Raji (cell line): ENCODE data around the gene C16orf92.
A peak's percentile ranks its signal among the peaks of the same experiment; 100 is the strongest.

ENCODE experiments used
- POLR2A ChIP-seq: IDR thresholded peaks from 2 replicates; pipeline ENCODE4 v1.6.1; 2011; ENCODE audit warnings: low read depth, low read length, control low read depth; ENCODE audit not compliant: insufficient read depth

C16orf92 gene

GRCh38 chr16:30054451-30054850 lies 31.5 kb downstream of the C16orf92 start:
- TF ChIP-seq POLR2A: 0 out of 2 replicates have a peak, but pooled peaks have one; percentile 9

- no peak for TF ChIP-seq POLR2A
Measured at GRCh38 chr16:30054959-30055553, 32.1 kb downstream of the C16orf92 start.

DNA sequence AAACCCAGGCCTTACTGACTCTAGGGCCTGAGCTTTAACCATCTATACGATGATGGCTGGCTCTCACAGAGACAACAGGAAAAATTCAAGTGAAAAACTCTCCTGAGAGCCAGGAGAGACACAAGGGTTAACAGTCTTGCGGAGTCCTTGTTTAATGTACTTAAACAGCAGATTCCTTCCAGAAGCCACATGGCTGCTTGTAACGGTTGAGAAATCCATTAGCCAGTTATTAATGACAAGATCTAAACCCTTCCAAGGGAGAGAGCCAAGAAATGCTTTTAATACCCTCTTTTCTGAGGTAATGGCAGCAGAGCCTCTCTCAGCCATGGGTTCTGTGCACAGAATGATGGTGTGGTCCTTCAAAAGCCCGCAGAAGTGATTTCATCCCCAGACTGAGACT lies 37.3 kb downstream of the C16orf92 start:
- no peak for TF ChIP-seq POLR2A

DNA sequence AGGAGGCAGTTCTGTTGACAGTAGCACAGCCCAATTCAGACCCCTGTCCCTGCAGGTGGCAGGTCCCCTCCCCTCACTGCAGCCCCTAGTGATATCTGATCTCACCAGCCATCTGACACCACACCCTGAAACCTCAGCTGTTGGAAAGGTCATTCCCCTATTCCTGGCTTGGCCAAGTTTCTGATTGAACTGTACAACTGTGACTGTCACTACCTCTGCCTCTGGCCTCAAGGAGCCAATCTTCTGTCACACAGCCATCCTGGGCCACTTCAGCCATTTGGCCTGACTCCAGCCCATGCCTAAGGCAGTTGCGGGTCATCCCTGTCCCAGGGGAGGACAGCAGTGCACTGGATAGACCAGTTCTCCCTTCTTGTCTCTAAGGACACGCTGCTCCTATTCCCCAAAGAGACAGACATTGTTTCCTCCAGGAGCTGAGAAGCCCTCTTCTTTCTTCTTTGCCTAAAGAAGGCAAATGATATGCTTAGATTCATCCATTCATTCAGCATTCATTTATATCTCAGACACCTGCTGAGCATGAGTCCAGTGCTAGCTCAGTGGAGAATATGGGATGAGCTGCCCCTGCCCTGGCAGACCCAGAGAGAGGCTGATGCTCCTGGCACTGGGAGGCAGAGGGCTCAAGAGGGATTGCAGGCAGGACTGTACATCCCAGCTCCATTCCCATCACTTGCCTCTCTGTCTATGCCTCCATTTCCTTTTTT lies 38.0 kb downstream of the C16orf92 start:
- no peak for TF ChIP-seq POLR2A

GRCh38 chr16:30063278-30063892 lies 40.4 kb downstream of the C16orf92 start:
- no peak for TF ChIP-seq POLR2A

DNA sequence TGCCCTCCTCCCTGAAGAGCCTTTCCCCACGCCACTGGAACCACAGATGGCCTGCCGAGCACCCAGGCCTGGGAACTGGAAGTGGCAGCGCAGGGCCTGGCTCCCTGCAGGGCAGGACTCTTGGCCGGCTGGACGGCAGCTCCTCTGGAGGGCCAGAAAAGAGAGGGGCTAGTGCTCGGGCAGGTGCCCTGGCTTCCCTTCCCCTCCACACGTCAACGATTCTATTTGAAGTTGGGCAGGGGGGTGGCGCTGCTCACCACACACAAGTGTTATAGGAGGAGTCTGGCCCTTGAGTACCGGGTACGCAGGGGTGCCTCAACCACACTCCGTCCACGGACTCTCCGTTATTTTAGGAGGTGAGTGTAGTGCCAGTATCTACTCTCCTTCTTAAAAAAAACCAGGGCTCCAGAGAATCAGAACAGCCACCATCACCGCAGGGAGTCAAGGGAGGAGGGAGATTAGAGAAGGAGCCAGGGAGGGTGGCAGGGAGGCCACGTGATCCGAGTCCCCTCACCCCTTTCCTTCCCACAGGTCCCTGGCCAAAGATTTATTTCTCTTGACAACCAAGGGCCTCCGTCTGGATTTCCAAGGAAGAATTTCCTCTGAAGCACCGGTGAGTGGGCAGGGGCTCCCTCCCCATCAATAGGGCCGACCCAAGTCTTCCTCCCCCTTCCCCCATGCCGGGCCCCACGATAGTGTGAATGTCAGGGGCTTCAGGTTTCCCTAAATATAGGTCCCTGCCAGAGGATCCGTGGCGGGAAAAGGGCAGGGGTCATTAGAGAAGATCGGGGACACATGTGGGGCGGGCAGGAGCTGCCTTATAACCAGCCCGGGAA lies 41.1 kb downstream of the C16orf92 start:
- TF ChIP-seq POLR2A: peak; percentile 85

- TF ChIP-seq POLR2A: no peak
Measured at GRCh38 chr16:30064729-30065101, 41.7 kb downstream of the C16orf92 start.

DNA sequence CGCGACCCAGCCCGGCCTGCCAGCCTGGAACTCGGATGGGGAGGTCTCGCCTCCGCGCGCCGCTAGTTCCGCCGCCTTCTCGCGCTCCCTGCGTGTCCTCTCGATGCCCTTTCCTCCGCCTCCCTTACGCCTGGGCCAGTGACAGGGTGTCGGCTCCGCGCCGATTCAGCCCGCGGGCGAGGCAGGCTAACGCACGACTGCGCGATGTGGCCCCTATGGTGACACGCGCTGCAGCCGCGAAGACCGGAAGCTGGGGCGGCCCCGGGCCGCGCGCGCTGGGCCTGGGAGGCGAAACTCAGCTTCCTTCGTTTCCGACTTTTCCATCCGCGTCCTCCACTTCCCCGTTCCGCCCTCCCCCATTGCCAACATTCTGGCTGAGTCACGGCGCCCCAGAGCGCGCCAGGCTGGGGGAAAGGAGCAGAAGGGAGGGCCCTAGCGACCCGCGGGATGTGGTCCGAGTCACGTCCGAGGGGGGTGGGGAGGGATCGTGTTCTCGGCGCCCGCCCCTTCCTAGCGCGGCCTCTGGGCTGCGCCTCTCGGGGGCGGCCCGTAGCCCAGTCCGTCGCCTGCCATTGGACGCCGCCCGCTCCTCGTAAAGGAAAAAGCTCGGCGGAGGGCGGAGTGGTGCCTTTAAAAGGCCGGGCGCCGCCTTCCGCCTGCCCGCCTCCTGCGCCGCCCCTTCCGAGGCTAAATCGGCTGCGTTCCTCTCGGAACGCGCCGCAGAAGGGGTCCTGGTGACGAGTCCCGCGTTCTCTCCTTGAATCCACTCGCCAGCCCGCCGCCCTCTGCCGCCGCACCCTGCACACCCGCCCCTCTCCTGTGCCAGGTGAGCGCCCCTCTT lies 42.3 kb downstream of the C16orf92 start, which contains the start of gene ALDOA:
TSS of gene ALDOA (plus strand) at position 659 of the 841 bp plus-strand sequence. CDS start 1,138 bp downstream, outside the sequence.
- peak; percentile 87 for TF ChIP-seq POLR2A

DNA sequence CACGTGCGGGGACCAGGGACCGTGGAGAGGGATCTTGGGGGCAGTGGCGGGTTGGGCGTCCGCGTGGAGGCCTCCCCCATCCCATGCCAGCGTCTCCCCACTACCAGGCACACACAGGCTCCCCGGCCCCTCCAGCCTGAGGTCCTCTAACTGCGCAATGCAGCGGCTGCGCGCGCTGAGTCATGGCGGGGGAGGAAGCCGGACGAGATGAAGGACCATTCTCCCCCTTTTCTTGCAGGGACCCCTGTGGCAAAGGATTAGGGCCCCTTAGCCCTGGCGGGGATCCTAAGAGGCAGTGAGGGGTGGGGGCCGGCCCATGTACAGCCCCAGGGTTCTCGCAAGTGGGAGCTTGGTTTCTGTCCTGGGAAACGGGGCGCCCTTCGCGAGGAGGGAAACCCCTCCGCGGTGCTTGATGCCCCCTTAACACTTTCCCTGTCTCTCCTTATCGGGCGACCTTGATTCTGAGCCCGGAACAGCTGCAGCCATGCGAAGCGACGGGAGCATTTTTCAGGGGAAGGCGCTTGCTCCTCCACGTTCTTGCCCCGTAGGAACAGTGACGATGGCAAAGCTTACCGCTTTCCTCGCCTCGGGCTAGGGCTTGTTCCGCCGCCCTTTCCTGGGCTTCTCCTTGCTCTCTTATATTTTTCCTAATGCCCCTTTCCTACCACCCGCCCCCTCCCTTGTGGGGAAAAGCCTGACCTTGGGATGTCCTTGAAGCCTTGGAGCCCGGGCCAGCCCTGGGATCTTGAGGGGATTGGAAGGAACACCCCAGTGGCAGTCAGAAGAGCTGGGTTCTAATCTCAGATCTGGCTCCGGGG lies 43.2 kb downstream of the C16orf92 start:
- TF ChIP-seq POLR2A: no peak

- no peak for TF ChIP-seq POLR2A
Measured at GRCh38 chr16:30066761-30067583, 44.0 kb downstream of the C16orf92 start.

- TF ChIP-seq POLR2A: no peak
Measured at GRCh38 chr16:30067584-30067916, 44.6 kb downstream of the C16orf92 start.

GRCh38 chr16:30068333-30068732 lies 45.3 kb downstream of the C16orf92 start:
- TF ChIP-seq POLR2A: no peak
